HL-60/S4 treated with phorbol 12-myristate 13-acetate at 8.2 ng/mL for 4 days and 3 days (cell line): ENCODE measurements around the gene CDK5R1.

Source experiments
- in situ Hi-C: fragments of 300-500 bp; cut with MboI; formaldehyde crosslinking; loops from 2 replicates; pipeline ENCODE4 v1.15.0; 2022; ENCODE audit warnings: low sequenced_read_pairs

Gene CDK5R1

DNA sequence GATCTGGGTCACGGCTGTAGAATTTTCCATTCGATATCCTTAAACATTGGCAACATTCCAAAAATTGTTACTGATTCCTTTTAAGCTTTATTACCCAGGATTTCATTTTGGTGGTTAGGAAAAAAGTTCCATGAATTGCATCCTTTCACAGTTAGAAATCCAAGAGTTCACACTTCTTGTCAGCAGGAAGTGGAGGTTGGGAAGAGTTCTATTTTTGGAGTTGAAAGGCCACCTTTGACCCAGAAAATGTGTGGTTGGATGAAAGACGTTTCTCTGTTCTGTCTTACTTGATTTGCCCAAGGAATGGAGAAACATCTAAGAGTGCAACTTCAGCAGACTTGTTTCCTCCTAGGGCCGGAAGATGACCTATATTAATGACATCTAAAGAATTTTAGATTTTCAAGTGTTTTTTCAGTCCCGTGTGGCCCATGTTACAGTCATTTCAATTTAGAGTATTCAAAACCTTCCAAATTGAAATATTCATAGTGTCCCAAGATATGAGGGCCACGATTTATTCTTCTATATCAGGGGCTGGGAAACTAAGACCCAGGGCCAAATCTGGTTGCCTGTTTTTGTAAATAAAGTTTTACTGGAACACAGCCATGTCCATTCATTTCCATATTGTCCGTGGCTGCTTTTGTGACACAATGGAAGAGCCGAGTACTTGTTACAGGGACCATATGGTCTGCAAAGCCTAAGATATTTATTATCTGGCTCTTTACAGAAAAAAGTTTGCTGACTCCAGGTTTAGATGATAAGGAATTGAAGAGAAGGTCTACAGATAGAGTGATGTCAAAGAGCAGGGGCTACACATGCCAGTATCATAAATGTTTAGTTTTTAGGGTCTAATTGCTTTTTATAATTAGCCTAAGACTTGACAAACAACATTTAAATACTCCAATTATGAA is 50.2 kb downstream of the CDK5R1 start:
- in situ Hi-C loops = no loop called here
